A549 (cell line): Measurements from ENCODE around the gene FNDC3A. TPM values are rescaled to one million over a fixed set of nuclear protein-coding genes. Genes with fewer than 3 reads are reported as not detected.

Experiments used
- ATAC-seq, 2 experiments: fragments of 200-7000 bp in 1 of 2; fragments of >200 bp in 1 of 2; cut with Nextera tagmentation in 1 of 2; cut with Tn5 transposase in 1 of 2; 3 replicates each; pipeline versions ENCODE4 v1.8.0 to v1.9.1; 2018 to 2020; ENCODE audit warnings: mild to moderate bottlenecking in 1 of 2, moderate library complexity in 1 of 2
- CTCF ChIA-PET: fragments of 300-600 bp; sonication (Branson Sonifier 250); formaldehyde crosslinking; extraction: SDS; loops from one replicate; lab custom pipeline; 2021; ENCODE audit warnings: antibody characterized with exemption, inconsistent platforms; lab: Yijun Ruan, JAX
- POLR2A ChIA-PET: fragments of 350-600 bp; formaldehyde crosslinking; extraction: SDS; loops from one replicate; lab custom pipeline; 2021; ENCODE audit warnings: antibody characterized with exemption, inconsistent platforms; lab: Yijun Ruan, JAX
- DNase-seq, 2 experiments: peaks; one replicate each; pipeline versions ENCODE4 v3.0.0 to v3.0.0-alpha.2; 2011 to 2016; ENCODE audit warnings: low read depth in 1 of 2, low spot score in 1 of 2
- FAIRE-seq: peaks from 2 replicates; lab custom pipeline; 2011; peaks lifted over from hg19 to GRCh38; lab: Jason Lieb, UNC
- H3K27ac ChIP-seq, 2 experiments: fragments of >200 bp; sonication (Bioruptor Twin); formaldehyde crosslinking; 3 replicates each; pipeline ENCODE4 v1.5.1; 2016 to 2017
- H3K4me1 ChIP-seq: fragments of >200 bp; sonication (Bioruptor Twin); formaldehyde crosslinking; 3 replicates; pipeline ENCODE4 v1.6.1; 2016
- H3K4me2 ChIP-seq: fragments of >200 bp; sonication (Bioruptor Twin); formaldehyde crosslinking; 3 replicates; pipeline ENCODE4 v1.6.1; 2016
- H3K4me3 ChIP-seq: fragments of >200 bp; sonication (Bioruptor Twin); formaldehyde crosslinking; 3 replicates; pipeline ENCODE4 v1.5.1; 2016
- H3K9me3 ChIP-seq: fragments of >200 bp; sonication (Bioruptor Twin); formaldehyde crosslinking; 3 replicates; pipeline ENCODE4 v1.6.1; 2016
- BCL3 ChIP-seq: fragments of >200 bp; sonication (Bioruptor Twin); formaldehyde crosslinking; IDR thresholded peaks from 3 replicates; pipeline ENCODE4 v1.6.1; 2016
- BHLHE40 ChIP-seq: IDR thresholded peaks from 2 replicates; pipeline ENCODE4 v1.6.1; 2012; ENCODE audit warnings: low read depth, low read length, inconsistent platforms
- CBX2 ChIP-seq: fragments of 200-600 bp; sonication (generic); IDR thresholded peaks from 2 replicates; pipeline ENCODE4 v1.6.1; 2016; ENCODE audit warnings: low read depth, mild to moderate bottlenecking, borderline replicate concordance
- CBX8 ChIP-seq: fragments of 200-600 bp; sonication (generic); IDR thresholded peaks from 2 replicates; pipeline ENCODE4 v1.6.1; 2016
- CHD2 ChIP-seq: fragments of 150-350 bp; IDR thresholded peaks from 2 replicates; pipeline ENCODE4 v1.6.1; 2014; ENCODE audit warnings: low read length; ENCODE audit not compliant: partially characterized antibody
- CTCF ChIP-seq: fragments of >200 bp; sonication (Bioruptor Twin); formaldehyde crosslinking; IDR thresholded peaks from 3 replicates; pipeline ENCODE4 v1.5.1; 2016
- EP300 ChIP-seq, 2 experiments: fragments of >200 bp; sonication (Bioruptor Twin); formaldehyde crosslinking; IDR thresholded peaks; 2 replicates in 1 of 2; 3 replicates in 1 of 2; pipeline ENCODE4 v1.6.1; 2016 to 2017
- FOSB ChIP-seq: fragments of 250-450 bp; sonication (Bioruptor Pico); IDR thresholded peaks from 2 replicates; pipeline ENCODE4 v1.5.0; 2020; ENCODE audit warnings: mild to moderate bottlenecking, moderate library complexity
- GATA3 ChIP-seq: IDR thresholded peaks from 2 replicates; pipeline ENCODE4 v1.6.1; 2012; ENCODE audit warnings: borderline replicate concordance
- HES2 ChIP-seq: fragments of >200 bp; sonication (Bioruptor Twin); formaldehyde crosslinking; IDR thresholded peaks from 2 replicates; pipeline ENCODE4 v1.6.1; 2016
- HMGXB4 ChIP-seq: fragments of 250-450 bp; sonication (Bioruptor Pico); IDR thresholded peaks from 2 replicates; pipeline ENCODE4 v1.5.0; 2021; ENCODE audit warnings: mild to moderate bottlenecking, moderate library complexity, borderline replicate concordance
- HOXA7 ChIP-seq: fragments of 250-450 bp; sonication (Bioruptor Pico); IDR thresholded peaks from 2 replicates; pipeline ENCODE4 v1.5.0; 2020; ENCODE audit warnings: mild to moderate bottlenecking, moderate library complexity
- HOXB13 ChIP-seq: fragments of 250-450 bp; sonication (Bioruptor Pico); IDR thresholded peaks from 2 replicates; pipeline ENCODE4 v1.5.0; 2020; ENCODE audit warnings: low read depth, mild to moderate bottlenecking, moderate library complexity
- JUN ChIP-seq, 2 experiments: fragments of >200 bp; sonication (Bioruptor Twin); formaldehyde crosslinking; IDR thresholded peaks; 2 replicates in 1 of 2; 3 replicates in 1 of 2; pipeline ENCODE4 v1.6.1; 2016 to 2017
- KDM5A ChIP-seq: fragments of 200-600 bp; sonication (generic); IDR thresholded peaks from 2 replicates; pipeline ENCODE4 v1.6.1; 2016; ENCODE audit warnings: antibody characterized with exemption, mild to moderate bottlenecking
- MAZ ChIP-seq: fragments of 150-350 bp; IDR thresholded peaks from 2 replicates; pipeline ENCODE4 v1.6.1; 2014; ENCODE audit warnings: antibody characterized with exemption, low read depth, low read length, borderline replicate concordance
- NFE2L2 ChIP-seq: fragments of 150-350 bp; conservative IDR thresholded peaks from 2 replicates; pipeline ENCODE4 v1.6.1; 2014; ENCODE audit warnings: low read length
- NR3C1 ChIP-seq: fragments of >200 bp; sonication (Bioruptor Twin); formaldehyde crosslinking; IDR thresholded peaks from 3 replicates; pipeline ENCODE4 v1.6.1; 2017
- RAD21 ChIP-seq, 2 experiments: fragments of >200 bp in 1 of 2; sonication (Bioruptor Twin) in 1 of 2; formaldehyde crosslinking in 1 of 2; IDR thresholded peaks in 1 of 2; conservative IDR thresholded peaks in 1 of 2; 2 replicates in 1 of 2; 3 replicates in 1 of 2; pipeline ENCODE4 v1.6.1; 2012 to 2018; ENCODE audit warnings: inconsistent platforms in 1 of 2
- RARB ChIP-seq: fragments of 250-450 bp; sonication (Bioruptor Pico); IDR thresholded peaks from 2 replicates; pipeline ENCODE4 v1.8.0; 2021; ENCODE audit warnings: mild to moderate bottlenecking, moderate library complexity
- RCOR1 ChIP-seq: fragments of 150-350 bp; IDR thresholded peaks from 2 replicates; pipeline ENCODE4 v1.6.1; 2014; ENCODE audit warnings: antibody characterized with exemption, low read length, low read depth
- TFCP2L1 ChIP-seq: fragments of 250-450 bp; sonication (Bioruptor Pico); IDR thresholded peaks from 2 replicates; pipeline ENCODE4 v1.5.0; 2021; ENCODE audit warnings: mild to moderate bottlenecking
- TP53 ChIP-seq: fragments of 250-450 bp; sonication (Bioruptor Pico); IDR thresholded peaks from 2 replicates; pipeline ENCODE4 v1.5.0; 2021; ENCODE audit warnings: mild to moderate bottlenecking, moderate library complexity
- ZC3H11A ChIP-seq: fragments of 450-650 bp; IDR thresholded peaks from 2 replicates; pipeline ENCODE4 v1.6.1; 2014; ENCODE audit warnings: antibody characterized with exemption, mild to moderate bottlenecking
- ZNF302 ChIP-seq: fragments of 250-450 bp; sonication (Bioruptor Pico); IDR thresholded peaks from 2 replicates; pipeline ENCODE4 v1.9.0; 2021; ENCODE audit warnings: inconsistent platforms, mild to moderate bottlenecking, moderate library complexity
- WGBS: methylation state at CpG from one replicate; pipeline ENCODE4 v1.1.6; 2017; ENCODE audit errors: missing lambda C conversion rate; 5-methylcytosine and 5-hydroxymethylcytosine counted together
- polyA plus RNA-seq, 4 experiments: library from polyadenylated mRNA; depleted of rRNA in 3 of 4; stranded (reverse); fragments of >200 nt; fragmentation: RNase III in 1 of 4; extraction: RNeasy Plus Mini Kit Qiagen cat#74134 plus additional on column Dnase treatment in 1 of 4; gene quantifications; 2 replicates in 3 of 4; 3 replicates in 1 of 4; pipeline ENCODE4 v1.2.3, GENCODE V29; 2011 to 2017

The FNDC3A gene
- polyA plus RNA-seq, 2 of the 4 experiments (the other 2 are of a cell fraction), result 16.0 to 32.6 TPM

- TF ChIP-seq HOXA7 (CRISPR knock-in tag), result no peak
- TF ChIP-seq RARB (CRISPR knock-in tag), result no peak
- TF ChIP-seq BHLHE40, result no peak
- no peak for TF ChIP-seq CTCF
- TF ChIP-seq GATA3, result no peak
- no peak for TF ChIP-seq RCOR1
- TF ChIP-seq MAZ, result no peak
- no peak for TF ChIP-seq HMGXB4 (CRISPR knock-in tag)
- no peak for TF ChIP-seq HES2
- TF ChIP-seq ZNF302 (CRISPR knock-in tag), result no peak
- no peak for TF ChIP-seq NFE2L2
- Histone ChIP-seq H3K4me1 (no peaks in the 10 kb centered on the region), H3K4me3 (no peak overlapping the region), H3K9me3 (no peaks in the 10 kb centered on the region), H3K4me2 (no peak overlapping the region), H3K27ac (no peak overlapping the region)
- CTCF ChIA-PET, result no interaction called here
- POLR2A ChIA-PET, result no interaction called here
- WGBS, result 74% methylated on average over 6 of the region's 6 CpGs
- FAIRE-seq (no peak), ATAC-seq (no peak; a peak in 1 of 6 replicates), DNase-seq (no peak)
Observed at GRCh38 chr13:49213997-49214916, 238.5 kb downstream of the FNDC3A start.

GRCh38 chr13:49214917-49215376 is 239.2 kb downstream of the FNDC3A start:
- no peak overlapping the region for H3K4me3 ChIP-seq
- no peaks in the 10 kb centered on the region for H3K9me3 ChIP-seq
- ATAC-seq (peak; percentile 10 to 43; a peak in 2 of 6 replicates), DNase-seq (peak in 1 of 2 experiments; percentile 31), FAIRE-seq (no peak)
- WGBS, result 71% methylated on average over 6 of the region's 6 CpGs
- TF ChIP-seq HOXB13 (no peak), TFCP2L1 (no peak), CBX8 (no peak), KDM5A (no peak), CBX2 (no peak), RAD21 (conservative IDR thresholded peaks at IDR 0.05 in 1 of 2, IDR thresholded peaks at IDR 0.05 in 1 of 2) (no peak), NR3C1 (no peak), HOXA7 (CRISPR knock-in tag) (no peak), JUN (IDR thresholded peaks at IDR 0.05) (no peak), HES2 (no peak), TP53 (no peak), FOSB (no peak), ZC3H11A (no peak), EP300 (IDR thresholded peaks at IDR 0.05) (no peak), NFE2L2 (no peak), CHD2 (no peak), BCL3 (no peak)
- H3K4me2 ChIP-seq, result no peak overlapping the region
- H3K27ac ChIP-seq, result no peak overlapping the region
- ChIA-PET CTCF (no interaction called here), POLR2A (no interaction called here)
- H3K4me1 ChIP-seq, result no peaks in the 10 kb centered on the region
